ENCODE results near the gene PCGF1.
A peak's percentile ranks its signal among the peaks of the same experiment; 100 is the strongest.

- 0 out of 2 replicates have a peak, but pooled peaks have one; percentile 30 for TF ChIP-seq POLR2AphosphoS5 (IDR thresholded peaks at IDR 0.05; ENCODE audit: low read depth, low read length)
- peak; percentile 39 for TF ChIP-seq POLR2A (IDR thresholded peaks at IDR 0.05; ENCODE audit: low read depth, low read length)
Observed at GRCh38 chr2:74525717-74526648, 18.5 kb upstream of the PCGF1 start, which contains the start of gene DQX1.
